Measurements from ENCODE around the gene FHIT. TPM values are rescaled to one million over a fixed set of nuclear protein-coding genes. Genes with fewer than 3 reads are reported as not detected.

FHIT gene
- total RNA-seq, 2 experiments from 2014 or later = 86.0 to 90.6 TPM

DNA sequence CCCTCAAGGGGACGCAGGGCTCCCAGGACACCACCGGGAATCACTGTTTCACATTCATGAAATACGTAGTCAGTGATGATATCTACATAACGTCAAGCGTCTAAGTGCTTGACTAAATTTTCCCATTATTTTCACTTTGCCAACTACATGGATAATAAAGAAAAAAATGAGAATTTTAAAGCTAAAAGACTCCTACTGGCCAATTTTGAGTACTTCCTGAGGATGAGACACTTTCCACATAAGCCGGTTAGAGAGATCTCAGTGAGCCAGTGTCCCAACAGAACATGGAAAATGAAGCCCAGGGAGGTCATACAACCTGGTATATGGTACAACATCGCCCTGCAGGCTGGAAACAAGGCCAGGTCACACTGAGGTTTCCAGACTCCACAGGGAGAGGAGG, 928.1 kb downstream of the FHIT start:
- Histone ChIP-seq H3K36me3 (ENCODE audit: insufficient read depth, low read length) (no peaks in the 10 kb centered on the region), H3K27ac (ENCODE audit: low read depth in 1 of 2, low read length in 2 of 2) (no peak overlapping the region), H3K4me3 (ENCODE audit: low read length) (no peak overlapping the region), H3K4me1 (ENCODE audit: insufficient read depth, low read length) (no peaks in the 10 kb centered on the region), H3K27me3 (ENCODE audit: control insufficient read depth in 1 of 2, insufficient read depth in 2 of 2, low read length in 2 of 2) (no peaks in the 10 kb centered on the region), H3K9me3 (ENCODE audit: control insufficient read depth in 1 of 2, insufficient read depth in 1 of 2, low read length in 2 of 2) (no peaks in the 10 kb centered on the region)
- TF ChIP-seq CTCF (IDR thresholded peaks at IDR 0.05) = no peak
- POLR2A ChIA-PET = no interaction called here
- CTCF ChIA-PET = no interaction called here
- no peak overlapping the region for H3K27ac Mint-ChIP-seq
- no peaks in the 10 kb centered on the region for H3K27me3 Mint-ChIP-seq
- ATAC-seq (ENCODE audit: poor library complexity) = no peak
- peaks cover 3% of the 10 kb centered on the region for H3K9me3 Mint-ChIP-seq
- no peak for DNase-seq
- no peak overlapping the region for H3K4me3 Mint-ChIP-seq
- intact Hi-C loops (cut with DNase I, micrococcal nuclease) = no loop called here
- peaks cover 4% of the 10 kb centered on the region for H3K4me1 Mint-ChIP-seq (ENCODE audit: low read depth)
- no peaks in the 10 kb centered on the region for H3K36me3 Mint-ChIP-seq (ENCODE audit: low read depth)

- no peak overlapping the region for H3K4me3 Mint-ChIP-seq
- H3K36me3 Mint-ChIP-seq (ENCODE audit: low read depth) = no peaks in the 10 kb centered on the region
- ChIA-PET CTCF (no interaction called here), POLR2A (no interaction called here)
- peaks cover 3% of the 10 kb centered on the region for H3K9me3 Mint-ChIP-seq
- H3K4me1 Mint-ChIP-seq (ENCODE audit: low read depth) = peaks cover 4% of the 10 kb centered on the region
- Histone ChIP-seq H3K4me1 (ENCODE audit: insufficient read depth, low read length) (no peaks in the 10 kb centered on the region), H3K9me3 (ENCODE audit: control insufficient read depth in 1 of 2, insufficient read depth in 1 of 2, low read length in 2 of 2) (no peaks in the 10 kb centered on the region), H3K4me3 (ENCODE audit: low read length) (no peak overlapping the region), H3K27ac (ENCODE audit: low read depth in 1 of 2, low read length in 2 of 2) (no peak overlapping the region), H3K27me3 (ENCODE audit: control insufficient read depth in 1 of 2, insufficient read depth in 2 of 2, low read length in 2 of 2) (no peaks in the 10 kb centered on the region), H3K36me3 (ENCODE audit: insufficient read depth, low read length) (no peaks in the 10 kb centered on the region)
- no peak overlapping the region for H3K27ac Mint-ChIP-seq
- DNase-seq (no peak), ATAC-seq (ENCODE audit: poor library complexity) (no peak)
- intact Hi-C loops (cut with DNase I, micrococcal nuclease) = no loop called here
- no peak for TF ChIP-seq CTCF (IDR thresholded peaks at IDR 0.05)
- no peaks in the 10 kb centered on the region for H3K27me3 Mint-ChIP-seq
Measured at GRCh38 chr3:60322298-60322856, 928.9 kb downstream of the FHIT start.

- H3K9me3 Mint-ChIP-seq = peaks cover 3% of the 10 kb centered on the region
- no peaks in the 10 kb centered on the region for H3K27me3 ChIP-seq (ENCODE audit: control insufficient read depth in 1 of 2, insufficient read depth in 2 of 2, low read length in 2 of 2)
- no peak for TF ChIP-seq CTCF (IDR thresholded peaks at IDR 0.05)
- DNase-seq = no peak
- H3K4me1 ChIP-seq (ENCODE audit: insufficient read depth, low read length) = no peaks in the 10 kb centered on the region
- no peak overlapping the region for H3K4me3 Mint-ChIP-seq
- H3K4me3 ChIP-seq (ENCODE audit: low read length) = no peak overlapping the region
- no peak for ATAC-seq (ENCODE audit: poor library complexity)
- no peaks in the 10 kb centered on the region for H3K9me3 ChIP-seq (ENCODE audit: control insufficient read depth in 1 of 2, insufficient read depth in 1 of 2, low read length in 2 of 2)
- ChIA-PET CTCF (no interaction called here), POLR2A (no interaction called here)
- no peaks in the 10 kb centered on the region for H3K36me3 ChIP-seq (ENCODE audit: insufficient read depth, low read length)
- intact Hi-C loops (cut with DNase I, micrococcal nuclease) = no loop called here
- H3K4me1 Mint-ChIP-seq (ENCODE audit: low read depth) = peaks cover 7% of the 10 kb centered on the region
- no peak overlapping the region for H3K27ac Mint-ChIP-seq
- H3K36me3 Mint-ChIP-seq (ENCODE audit: low read depth) = no peaks in the 10 kb centered on the region
- no peaks in the 10 kb centered on the region for H3K27me3 Mint-ChIP-seq
- no peak overlapping the region for H3K27ac ChIP-seq (ENCODE audit: low read depth in 1 of 2, low read length in 2 of 2)
Measured at GRCh38 chr3:60319179-60319858, 931.9 kb downstream of the FHIT start.

Measured in CD4-positive, alpha-beta T cell (primary cell).